Activated CD4-positive, alpha-beta T cell treated with anti-CD3 and anti-CD28 coated beads, Interleukin-10, Interleukin-2, amounts not matched to agents 100 ng/mL and 50 ng/mL, durations not matched to agents 16 hours and 8 hours (primary cell): Measurements from ENCODE around the gene MAPKBP1.

ENCODE experiments used
- DNase-seq: peaks from one replicate; pipeline ENCODE4 v3.0.0-alpha.2; 2020

The MAPKBP1 gene

DNA sequence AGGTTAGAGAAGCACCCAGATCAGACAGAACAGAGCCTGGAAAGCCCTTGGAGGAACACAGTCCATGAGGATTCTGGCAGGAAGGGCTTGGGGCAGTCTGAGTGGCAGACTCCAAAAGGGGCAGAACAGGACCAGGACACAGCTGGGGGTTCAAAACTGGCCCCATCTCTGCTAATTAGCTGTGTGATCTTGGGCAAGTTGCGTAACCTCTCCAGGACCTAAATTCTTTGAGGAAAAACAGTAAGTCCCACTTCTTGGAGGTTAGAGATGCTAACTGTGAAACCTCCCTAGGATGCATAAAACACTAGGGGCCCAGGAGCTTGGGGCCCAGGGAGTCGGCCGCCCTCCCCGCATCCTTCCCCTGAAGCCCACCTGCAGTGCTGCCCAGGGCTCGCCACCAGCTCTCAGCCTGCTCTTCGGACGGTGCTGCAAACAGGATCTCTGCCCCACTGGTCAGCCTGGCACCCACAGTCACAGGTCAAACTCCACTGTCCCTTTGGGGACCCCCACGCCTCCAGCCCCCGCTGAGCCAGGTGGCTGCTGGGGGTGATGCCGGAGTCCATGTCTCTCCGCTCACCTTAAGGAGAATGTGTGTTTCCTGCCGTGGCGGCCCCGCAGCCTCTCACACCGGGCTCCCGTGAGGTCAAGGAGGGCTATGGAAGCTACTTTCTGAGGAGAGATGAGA is 76.3 kb downstream of the MAPKBP1 start:
- no peak for DNase-seq

DNA sequence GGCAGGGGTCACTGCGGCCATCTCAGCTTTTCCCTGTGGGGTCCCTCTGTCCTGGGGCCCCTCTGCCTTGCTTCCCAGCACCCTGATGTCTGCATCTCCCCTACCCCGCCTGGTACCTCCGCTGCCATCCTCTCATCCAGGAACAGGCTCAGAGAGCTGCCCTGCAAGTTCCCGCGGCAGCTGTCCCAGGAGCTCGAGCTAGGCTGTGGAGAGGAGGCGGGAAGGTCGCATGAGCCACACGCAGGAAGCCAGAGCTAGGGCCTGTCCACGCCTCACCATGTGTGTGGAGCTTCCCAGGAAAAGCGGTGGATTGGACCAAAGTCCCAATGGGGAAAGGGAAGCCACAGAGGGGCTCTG is 76.9 kb downstream of the MAPKBP1 start:
- no peak for DNase-seq

DNA sequence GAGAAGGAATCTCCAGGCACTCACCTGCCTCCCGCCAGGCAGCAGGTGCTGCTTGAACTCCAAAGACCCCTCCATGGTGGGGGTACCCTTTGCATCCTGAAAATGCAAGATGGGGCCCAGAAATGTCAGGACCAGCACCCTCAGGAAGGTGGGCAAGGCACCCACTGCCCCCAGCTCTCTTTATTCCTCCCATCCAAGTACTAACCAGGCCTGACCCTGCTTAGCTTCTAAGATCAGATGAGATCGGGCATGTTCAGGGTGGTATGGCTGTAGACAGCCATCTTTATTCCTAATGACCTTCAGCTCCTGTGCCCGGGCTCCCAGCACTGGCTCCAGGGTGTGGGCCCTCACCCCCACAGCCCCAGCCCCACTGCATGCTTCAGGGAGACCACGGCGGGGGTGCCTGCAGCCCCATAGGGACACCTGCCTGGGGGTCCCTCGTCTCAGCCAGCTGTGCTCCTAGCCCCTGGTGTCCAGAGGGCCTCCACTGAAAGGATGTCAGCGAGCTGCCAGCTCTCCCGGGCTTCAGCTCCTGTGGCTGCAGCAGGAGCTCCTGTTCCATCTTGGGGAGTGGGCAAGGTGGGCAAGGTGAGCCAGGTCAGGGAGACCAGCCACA is 77.6 kb downstream of the MAPKBP1 start:
- no peak for DNase-seq

DNA sequence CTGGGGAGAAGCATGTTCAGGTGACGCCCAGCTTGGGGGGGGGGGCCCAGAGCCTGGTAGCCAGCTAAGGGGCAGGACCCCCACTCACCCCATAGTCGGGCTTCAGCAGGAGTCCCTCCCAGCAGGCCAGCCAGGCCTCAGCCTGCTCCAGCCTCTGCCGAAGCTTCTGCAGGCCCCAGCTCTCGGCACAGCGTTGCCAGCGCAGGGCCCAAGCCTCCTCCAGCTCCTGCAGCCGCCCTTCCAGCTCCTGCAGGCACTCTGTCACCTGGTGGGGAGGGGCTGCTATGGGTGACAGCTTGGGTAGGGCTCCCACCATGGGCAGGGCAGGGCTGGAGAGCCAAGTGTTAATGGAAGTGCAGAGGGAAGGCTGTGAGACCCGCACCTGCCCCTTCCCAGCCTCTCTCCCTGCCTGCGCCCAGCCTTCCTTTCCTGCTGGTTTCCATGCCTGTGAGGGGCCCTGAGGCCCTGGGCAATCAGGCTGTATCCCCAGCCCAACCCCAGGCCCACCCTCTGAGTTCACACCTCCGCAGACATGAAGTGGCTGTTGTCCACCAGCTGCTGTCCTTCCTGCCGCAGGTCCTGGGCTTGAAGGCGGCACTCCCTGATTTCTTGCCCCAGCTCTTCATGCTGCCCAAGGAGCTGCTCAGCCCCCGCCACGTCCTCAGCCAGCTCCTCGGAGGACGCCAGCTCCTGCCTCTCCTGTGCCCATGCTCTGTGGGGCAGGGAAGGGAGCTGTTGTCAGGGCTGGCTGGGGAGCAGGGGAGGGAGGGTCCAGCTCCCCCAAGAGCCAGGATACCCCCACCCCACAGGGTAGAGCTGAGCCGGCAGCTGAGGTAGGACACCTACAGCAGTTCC is 78.7 kb downstream of the MAPKBP1 start:
- DNase-seq = no peak

DNA sequence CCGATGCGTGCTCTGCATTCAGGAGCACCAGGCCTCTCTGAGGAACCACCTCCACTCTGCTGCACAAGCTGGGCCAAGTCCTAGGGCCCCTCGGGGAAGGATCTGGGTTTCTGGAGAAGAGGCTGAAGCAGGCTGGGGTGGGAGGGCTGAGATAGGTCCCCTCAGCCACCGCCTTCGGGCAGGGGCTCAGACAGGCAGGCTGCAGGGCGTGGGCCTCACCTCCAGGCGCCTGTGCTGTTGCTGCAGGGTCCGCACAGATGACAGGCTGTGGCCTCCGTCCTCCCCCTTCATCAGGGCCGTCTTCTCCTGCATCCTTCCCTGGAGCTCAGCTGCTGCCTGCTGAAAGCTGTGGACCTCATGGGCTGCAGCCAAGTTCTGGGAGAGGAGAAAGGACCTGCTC is 79.5 kb downstream of the MAPKBP1 start:
- no peak for DNase-seq

DNA sequence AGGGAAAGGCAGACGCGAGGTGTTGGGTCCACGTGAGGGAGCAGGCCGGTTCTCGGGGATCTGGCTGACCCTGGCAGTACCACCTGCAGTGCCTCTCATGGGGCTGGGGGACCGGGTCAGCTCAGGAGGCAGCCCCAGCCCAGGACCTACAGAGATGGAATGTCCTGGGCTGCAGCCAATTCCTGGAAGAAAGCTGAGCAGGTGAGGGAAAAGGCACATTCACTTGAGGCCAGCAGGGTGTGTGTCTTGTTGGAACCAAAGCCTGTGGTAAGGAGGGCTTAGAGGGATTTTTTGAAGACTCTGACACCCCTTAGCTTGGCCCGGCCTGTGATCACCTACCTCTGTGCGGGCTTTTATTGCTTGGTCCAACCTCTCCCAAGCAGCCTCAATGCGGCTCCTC is 80.2 kb downstream of the MAPKBP1 start:
- no peak for DNase-seq

DNA sequence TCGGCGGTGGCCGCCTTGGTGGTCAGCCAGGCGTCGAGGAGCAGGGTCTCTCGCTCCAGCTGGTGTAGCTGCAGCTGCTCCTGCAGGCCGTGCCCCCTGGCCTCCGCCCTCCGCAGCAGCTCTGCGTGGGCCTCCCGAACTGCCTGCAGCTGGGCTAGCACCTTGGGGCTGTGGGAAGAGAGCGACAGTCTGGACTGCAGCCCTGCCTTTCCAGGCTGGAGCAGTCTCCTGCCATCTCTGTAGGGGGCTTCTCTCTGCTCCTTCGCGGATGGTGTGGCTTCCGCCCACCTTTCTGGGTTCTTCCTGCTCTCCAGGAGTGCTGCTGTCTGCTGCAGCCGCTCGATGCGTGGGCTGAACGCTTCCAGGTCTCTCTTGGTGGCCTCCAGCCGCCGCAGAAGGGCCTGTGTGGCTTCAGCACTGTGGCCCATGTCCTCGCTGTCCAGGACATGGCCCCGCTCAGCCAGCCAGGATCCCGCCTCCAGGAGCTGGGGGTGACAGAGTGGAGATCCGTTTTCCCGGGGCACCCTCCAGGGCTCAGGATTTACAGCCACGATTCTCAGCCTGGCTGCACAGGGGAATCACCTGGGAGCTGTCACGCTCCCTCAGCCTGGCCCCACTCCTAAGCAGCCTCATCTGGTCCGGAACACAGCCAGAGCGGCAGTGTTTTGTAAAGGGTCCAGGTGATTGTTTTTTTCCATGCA is 81.1 kb downstream of the MAPKBP1 start:
- DNase-seq = no peak

DNA sequence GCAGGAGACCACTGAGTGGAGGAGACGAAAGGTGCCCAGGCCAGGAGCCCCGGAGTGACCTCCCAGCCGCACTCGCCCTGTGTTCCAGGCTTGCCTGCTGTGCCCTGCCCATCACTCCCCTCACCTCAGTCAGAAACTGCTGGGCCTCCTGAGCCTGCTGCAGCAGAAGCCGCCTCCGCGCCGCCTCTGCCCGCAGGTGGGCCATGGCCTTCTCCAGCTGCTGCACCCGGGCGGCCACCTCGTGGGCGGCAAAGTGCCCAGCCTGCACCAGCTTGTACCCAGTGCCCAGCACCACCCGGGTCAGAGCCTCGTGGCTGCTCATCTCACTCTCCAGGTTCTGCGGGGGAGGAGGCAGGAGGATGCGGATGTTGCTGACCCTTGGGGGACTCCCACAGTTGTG is 82.0 kb downstream of the MAPKBP1 start:
- no peak for DNase-seq

DNA sequence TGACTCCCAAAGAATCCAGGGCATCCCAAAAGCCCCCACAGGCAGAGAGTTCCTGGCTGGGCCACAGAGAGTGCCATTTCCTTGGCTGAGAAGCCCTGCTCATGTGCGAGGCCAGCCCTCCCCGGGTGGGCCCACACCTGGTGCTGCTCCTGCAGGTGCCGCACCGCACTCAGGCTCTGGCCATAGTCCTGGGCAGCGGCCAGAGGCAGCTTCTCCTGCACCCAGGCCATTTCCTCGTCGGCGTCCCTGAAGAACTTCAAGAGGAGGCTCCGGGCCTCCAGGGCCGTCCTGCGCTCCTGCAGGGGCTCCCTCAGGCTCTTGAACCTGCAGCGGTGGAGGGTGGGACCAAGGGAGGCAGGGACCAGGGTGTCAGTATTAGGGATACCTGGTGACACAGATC is 82.4 kb downstream of the MAPKBP1 start:
- no peak for DNase-seq

DNA sequence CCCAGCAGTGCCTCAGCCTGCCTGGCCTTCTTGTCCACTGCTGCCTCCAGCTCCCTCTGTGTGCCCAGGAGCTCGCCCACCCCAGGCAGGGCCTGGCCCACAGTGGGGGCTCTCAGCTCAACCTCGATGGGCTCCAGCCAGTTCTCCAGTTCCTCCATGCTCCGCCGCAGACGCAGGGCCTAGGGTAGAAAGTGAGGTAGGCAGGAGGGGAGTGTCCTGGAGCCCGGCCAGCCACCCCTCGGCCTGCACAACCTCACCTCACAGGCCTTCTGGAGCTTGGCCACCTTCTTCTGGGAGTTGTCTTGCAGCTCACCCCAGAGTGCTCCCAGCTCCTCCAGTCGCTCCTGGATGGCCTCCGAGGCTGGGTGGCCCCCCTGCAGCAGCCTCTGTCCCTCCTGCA is 83.0 kb downstream of the MAPKBP1 start:
- no peak for DNase-seq

DNA sequence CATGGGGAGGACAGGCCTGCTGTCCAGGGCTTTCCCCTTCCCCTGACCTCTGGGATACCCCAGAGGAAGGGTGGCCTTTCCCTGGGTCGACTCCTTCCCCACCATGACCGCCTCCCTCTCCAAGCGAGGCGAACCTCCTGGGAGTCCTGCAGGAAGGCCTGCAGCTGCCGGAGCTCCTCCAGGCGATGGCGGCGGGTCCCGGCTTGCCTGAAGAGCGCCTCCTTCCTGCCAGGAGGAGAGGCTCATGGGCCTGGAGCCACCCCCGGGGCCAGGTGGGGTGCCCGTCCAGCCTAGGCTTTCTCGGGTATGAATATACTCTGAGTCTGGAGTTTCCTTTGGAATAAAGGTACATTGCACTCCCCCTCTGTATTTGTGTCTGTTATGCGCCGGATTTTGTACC is 84.5 kb downstream of the MAPKBP1 start:
- no peak for DNase-seq

DNA sequence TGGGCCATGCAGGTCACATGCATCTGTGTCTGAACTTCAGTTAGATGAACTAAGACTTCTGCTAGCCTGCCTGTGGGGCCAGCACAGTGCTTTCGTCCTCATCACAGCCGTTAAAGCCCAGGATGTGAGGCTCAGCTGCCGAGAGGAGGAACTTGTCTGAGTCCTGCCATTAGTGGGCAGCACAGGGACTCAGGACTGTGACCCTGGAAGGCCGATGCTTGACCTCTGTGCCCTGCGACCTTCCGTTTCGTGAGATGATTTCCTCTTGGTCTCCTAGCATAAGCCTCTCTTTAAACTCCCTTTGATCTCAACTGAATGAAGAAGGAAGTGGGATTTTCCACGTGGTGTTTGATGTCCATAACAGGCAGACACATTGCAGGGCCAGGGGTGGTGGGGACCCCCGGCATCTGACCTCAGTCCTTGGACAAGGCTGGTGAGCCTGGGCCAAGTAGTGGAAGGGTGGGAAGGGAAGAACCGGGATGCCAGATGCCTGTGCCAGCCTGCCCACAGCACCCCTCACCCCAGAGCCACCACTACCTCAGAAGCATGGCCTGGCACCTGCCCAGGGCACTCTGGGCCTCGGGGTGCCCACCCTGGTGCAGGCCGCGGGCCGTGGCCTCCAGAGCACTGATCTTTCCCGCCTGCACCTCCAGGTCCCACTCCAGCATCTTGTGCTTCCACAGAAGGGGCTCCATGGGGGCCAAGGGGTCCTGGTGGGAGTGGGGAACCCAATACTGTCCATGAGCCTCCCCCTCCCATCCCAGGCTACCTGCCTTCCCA is 86.0 kb downstream of the MAPKBP1 start:
- no peak for DNase-seq

DNA sequence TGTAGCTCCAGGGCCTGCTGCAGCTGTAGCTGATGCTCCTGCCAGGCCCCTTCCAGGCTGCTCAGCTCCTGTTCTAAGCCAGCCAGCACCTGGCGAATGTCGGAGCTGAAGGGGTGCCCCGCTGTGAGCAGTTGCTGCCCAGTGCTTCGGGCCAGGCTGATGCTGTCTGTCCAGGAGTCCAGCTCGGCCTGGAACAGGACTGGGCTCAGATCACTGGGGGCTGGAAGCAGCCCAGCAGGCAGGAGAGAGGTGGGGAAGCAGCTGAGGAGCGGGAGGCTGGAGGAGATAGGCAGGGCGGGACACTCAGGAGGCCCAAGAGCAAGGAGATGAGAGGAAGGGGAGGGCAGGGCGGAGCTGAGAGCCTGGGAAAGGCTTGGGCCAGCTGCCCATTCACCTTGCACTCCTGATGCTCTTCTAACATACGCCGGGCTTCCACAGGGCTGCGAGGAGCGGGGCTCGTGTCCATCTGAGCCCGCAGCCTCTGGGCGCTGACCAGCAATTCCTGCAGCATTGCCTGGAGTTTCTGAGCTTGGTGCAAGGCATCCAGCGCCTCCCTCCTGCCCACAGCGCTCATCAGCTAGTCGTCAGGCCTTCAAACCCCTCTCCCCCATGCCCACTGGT is 87.6 kb downstream of the MAPKBP1 start:
- DNase-seq = no peak

DNA sequence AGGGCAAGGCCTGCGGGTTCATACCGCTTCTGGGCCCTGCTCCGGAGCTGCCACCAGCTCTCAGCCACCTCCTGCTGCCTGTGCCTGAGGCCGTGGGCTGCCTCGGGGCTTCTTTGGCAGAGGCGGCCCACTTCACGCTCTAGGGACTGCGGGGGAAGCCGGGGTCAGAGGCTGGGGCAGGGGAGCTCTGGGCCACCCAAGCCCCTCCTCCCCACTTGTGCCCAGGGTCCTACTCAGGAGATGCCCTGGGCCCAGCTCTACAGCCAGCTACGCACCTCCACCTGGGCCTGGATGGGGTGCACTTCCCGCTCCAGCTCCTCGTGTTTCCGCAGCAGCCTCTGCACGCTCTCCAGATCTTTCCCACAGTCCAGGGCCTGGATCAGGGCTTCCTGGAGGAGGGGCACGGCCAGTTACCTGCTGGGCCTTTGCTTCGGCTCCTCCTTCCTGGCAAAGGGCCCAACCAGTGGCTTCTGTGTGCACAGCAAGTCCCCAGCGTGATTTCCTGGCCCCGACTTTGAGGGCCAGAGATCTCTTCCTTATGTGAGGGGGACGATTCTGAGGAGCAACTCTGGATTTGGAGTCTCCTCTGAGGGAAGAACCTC is 88.3 kb downstream of the MAPKBP1 start:
- no peak for DNase-seq

DNA sequence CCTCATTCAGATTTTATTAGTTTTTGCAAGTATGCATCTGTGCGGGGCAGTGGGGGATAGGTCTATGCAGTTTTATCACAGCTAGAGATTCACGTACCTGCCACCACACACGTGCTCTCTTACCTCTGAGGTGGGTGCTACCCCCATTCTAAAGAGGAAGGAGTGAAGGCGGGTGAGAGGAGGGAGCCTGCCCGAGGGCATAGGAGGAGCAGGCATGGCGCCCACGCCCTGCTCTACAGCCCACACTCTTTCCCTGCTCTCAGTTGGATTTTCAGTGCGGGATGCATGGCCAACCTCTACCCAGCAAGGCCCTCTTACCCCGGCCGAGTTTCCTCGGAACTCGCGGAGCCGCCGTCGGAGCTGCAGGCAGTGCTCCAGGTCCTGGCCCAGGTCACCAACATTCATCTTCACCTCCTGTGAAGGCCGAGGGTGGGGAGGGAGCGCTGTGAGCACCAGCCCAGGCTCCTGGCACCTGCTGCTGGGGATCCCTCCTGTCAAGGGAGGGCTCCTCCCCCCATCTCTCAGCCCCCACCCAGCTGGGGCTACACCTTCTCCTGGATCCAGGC is 91.3 kb downstream of the MAPKBP1 start:
- no peak for DNase-seq

DNA sequence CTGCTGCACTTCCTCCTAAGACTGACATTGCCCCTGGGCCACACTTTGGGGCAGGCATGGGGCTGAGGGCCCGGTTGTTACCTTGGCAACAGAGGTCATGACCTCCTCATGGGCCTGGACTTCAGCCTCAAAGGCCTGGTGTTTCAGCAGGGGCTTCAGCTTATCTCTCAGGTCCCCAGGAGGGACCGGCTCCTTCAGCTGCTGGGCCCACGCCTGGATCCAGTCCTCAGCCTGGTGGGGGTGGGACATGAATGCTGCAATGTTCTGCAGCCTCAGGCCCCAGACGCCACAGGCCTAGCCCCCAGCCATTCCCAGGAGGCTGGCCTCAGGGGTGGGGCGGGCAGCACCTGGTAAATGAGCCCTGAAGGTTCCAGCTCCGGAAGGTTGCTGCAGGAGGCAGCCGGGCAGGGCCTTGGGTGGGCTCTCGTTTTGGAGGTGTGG is 92.0 kb downstream of the MAPKBP1 start:
- no peak for DNase-seq

DNA sequence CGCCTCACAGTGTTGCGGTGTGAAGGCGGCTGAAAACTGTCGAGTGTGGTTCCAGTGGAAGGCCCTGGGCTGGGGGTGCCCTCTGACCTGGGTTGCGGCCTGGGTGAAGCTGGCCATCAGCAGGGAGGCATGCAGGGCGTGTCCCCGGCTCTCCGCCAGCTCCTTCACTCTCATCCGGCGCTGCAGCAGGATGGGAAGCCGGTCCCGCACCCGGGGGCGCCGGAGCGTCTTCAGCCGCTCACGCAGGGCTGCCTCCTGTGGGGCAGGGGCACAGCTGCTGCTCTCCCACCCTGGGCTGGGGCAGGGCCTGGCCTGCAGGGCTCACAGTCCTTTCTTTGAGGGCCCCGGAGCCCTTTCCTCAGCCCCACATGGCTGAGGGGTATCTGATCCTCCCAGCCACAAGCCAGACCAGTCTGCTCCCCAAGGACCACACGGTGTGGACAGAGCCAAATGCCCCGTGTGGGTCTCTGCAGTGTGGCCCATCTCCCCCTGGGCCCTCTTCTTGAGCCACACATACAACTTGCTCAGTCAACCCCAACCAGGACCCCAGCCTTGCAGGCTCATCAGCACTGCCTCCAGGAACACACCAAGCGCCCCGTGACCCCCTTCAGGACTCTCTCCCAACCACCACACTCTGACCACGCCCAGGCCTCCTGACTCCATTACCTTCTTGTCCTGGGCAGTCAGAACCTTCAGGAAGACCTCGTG is 92.7 kb downstream of the MAPKBP1 start:
- DNase-seq = no peak

DNA sequence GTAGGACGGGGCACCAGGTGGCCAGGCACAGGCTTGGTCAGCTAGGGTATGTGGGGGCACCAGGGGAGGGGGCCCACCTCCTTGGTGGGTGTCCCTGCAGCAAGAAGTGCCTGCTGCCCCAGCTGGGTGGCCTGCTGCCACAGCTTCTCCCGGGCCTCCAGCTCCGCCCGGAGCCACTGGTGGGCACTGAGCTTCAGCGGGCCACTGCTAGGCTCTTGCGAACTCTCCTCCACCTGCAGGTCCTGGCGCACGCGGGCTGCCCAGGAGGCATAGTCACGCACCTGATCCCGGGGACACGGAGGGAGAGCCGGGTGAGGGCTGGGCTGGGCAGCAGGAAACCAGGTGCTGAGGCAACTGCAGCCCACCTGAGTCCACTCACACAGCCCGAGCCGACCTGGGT is 94.0 kb downstream of the MAPKBP1 start:
- DNase-seq = no peak

DNA sequence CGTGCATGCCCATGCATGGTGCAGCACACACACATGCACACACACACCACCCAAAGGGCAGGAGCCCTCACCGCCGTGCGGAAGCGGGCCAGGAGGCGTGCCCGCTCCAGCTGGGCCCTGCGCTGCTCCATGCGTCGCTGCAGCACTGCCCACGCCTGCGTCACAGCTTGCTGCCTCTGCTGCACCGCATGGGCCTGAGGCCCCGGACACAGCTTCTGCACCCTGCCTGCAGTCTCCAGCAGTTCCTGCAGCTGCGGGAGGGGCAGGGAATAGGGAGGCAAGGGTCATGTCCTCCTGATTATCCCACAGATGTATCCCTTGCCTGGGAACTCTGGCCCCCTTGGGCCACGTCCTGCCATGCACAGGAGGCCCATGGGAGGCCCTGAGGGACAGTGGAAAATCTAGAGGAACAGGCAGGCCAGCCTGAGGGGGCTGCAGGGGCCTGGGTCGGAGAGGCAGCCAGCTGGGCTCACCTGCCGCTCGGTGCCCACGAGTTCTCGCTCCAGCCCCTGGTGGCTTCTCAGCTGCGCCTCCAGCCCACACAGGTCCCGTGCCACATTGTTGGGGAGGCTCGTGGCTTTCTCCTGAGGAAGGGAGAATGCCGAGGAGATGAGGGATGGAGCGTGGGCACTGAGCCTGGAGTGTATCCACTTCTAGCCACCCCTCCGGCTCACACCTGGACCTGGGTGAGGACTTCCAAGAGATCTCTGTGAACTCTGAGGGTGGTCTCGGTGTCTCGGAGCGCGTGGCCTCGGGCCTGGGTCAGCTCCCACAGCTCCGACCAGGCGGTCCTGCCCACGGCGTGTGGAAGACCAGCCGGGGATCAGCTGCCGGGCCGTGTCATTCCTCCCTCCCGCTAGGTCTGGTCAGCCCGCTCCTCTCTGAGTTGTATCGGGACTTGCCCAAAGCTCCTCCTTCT is 95.7 kb downstream of the MAPKBP1 start:
- no peak for DNase-seq

DNA sequence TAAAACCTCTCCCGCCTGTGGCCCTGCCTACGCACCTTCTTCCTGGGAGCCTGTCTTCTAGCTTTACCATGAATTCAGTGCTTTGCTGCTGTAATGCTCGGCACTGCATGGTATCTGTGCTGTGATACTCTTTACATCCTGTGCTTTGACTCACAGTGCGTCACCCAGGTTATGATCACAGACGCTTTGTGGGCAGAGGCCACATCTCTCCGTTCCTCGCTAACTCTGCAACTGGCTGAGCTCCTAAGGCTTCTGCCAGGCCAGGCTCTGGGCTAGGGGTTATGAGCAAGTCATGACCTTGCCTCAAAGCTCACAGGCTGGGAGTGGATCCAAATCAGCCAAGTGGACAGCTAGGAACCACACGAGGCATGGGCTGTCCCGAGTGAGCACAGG is 96.4 kb downstream of the MAPKBP1 start:
- peak; percentile 72 for DNase-seq
